GM12865 (cell line): Measurements from ENCODE around the gene MTMR3.

ENCODE experiments used
- DNase-seq: peaks from one replicate; pipeline ENCODE4 v3.0.0; 2010; ENCODE audit warnings: low read depth
- H3K4me3 ChIP-seq: 2 replicates; pipeline ENCODE4 v1.5.1; 2011; ENCODE audit warnings: mild to moderate bottlenecking, low read depth, low read length, control low read depth
- CTCF ChIP-seq: IDR thresholded peaks from 2 replicates; pipeline ENCODE4 v1.5.1; 2011; ENCODE audit warnings: low read length, control low read depth, low read depth, inconsistent platforms; ENCODE audit not compliant: insufficient read depth; ENCODE audit errors: missing control alignments

MTMR3 gene

GRCh38 chr22:30078320-30079311 is 195.6 kb downstream of the MTMR3 start:
- DNase-seq = peak; percentile 75
- H3K4me3 ChIP-seq = peak overlapping the region; percentile 27
- TF ChIP-seq CTCF = no peak

- peak within 1 kb of the TSS; percentile 16; the same call in 1 of the 2 replicates for H3K4me3 ChIP-seq
- TF ChIP-seq CTCF = no peak
- DNase-seq = peak; percentile 49
These were observed 197.1 kb downstream of the MTMR3 start, which contains the start of gene HORMAD2 for GRCh38 chr22:30079952-30080533. Gene HORMAD2 (plus strand): TSS chr22:30080464. CDS start chr22:30093953, 13,489 bp downstream.
